GM12892 (cell line): ENCODE results near the gene CST8.
"Not testable (repeated sequence)": the region's sequence is repeated elsewhere in the genome, so short reads cannot be mapped to it uniquely, and the experiment has no call there.

ENCODE experiments used
- POLR2A ChIP-seq: IDR thresholded peaks from 2 replicates; pipeline ENCODE4 v1.6.1; 2011; ENCODE audit warnings: low read depth, low read length, control low read depth
- TAF1 ChIP-seq: IDR thresholded peaks from 2 replicates; pipeline ENCODE4 v1.6.1; 2011; ENCODE audit warnings: low read depth, mild to moderate bottlenecking, control low read depth, low read length, borderline replicate concordance

DNA sequence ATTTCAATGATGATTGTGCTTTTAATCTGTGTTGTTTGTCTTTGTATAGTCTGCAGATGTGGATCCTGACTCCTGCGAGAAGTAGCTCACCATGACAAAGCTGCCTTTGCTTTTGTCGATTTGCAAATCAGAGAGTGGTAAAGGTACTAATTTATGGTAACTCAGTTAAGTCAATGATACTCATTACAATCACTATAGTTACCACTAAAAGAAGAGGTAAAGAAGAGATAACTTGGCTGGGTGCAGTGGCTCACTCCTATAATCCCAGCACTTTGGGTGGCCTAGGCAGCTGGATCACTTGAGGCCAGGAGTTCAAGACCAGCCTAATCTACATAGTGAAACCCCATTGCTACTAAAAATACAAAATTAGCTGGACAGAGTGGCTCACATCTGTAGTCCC lies 17.6 kb upstream of the CST8 start:
- TF ChIP-seq POLR2A, TAF1: not testable (repeated sequence)
